GM19239 (cell line): ENCODE results near the gene INTS11.
A peak's percentile ranks its signal among the peaks of the same experiment; 100 is the strongest.

Experiments
- DNase-seq: peaks from one replicate; pipeline ENCODE4 v3.0.0; 2011; ENCODE audit warnings: low spot score; ENCODE audit not compliant: insufficient read length
- FAIRE-seq: peaks from 2 replicates; lab custom pipeline; 2011; peaks lifted over from hg19 to GRCh38; lab: Jason Lieb, UNC

INTS11 gene

GRCh38 chr1:1291548-1292441, 32.7 kb downstream of the INTS11 start:
- DNase-seq: peak; percentile 98
- peak; percentile 78 for FAIRE-seq

GRCh38 chr1:1291023-1291528, 33.4 kb downstream of the INTS11 start:
- DNase-seq (no peak), FAIRE-seq (no peak)

GRCh38 chr1:1290238-1290731, 34.2 kb downstream of the INTS11 start:
- FAIRE-seq (no peak), DNase-seq (peak; percentile 93)

GRCh38 chr1:1287288-1288110, 37.0 kb downstream of the INTS11 start:
- DNase-seq (no peak), FAIRE-seq (no peak)

- no peak for FAIRE-seq
- DNase-seq: no peak
Observed at GRCh38 chr1:1286313-1287261, 37.9 kb downstream of the INTS11 start.

- DNase-seq (no peak), FAIRE-seq (no peak)
Observed at GRCh38 chr1:1285611-1286311, 38.7 kb downstream of the INTS11 start.

GRCh38 chr1:1285102-1285571, 39.3 kb downstream of the INTS11 start:
- no peak for FAIRE-seq

GRCh38 chr1:1284221-1285101, 40.0 kb downstream of the INTS11 start:
- no peak for FAIRE-seq
- no peak for DNase-seq

More at GRCh38 chr1:1285102-1285571, 39.3 kb downstream of the INTS11 start:
- DNase-seq: no peak

- FAIRE-seq (peak; percentile 35), DNase-seq (no peak)
Observed at GRCh38 chr1:1283821-1284220, 40.6 kb downstream of the INTS11 start.

GRCh38 chr1:1282998-1283397, 41.5 kb downstream of the INTS11 start:
- no peak for DNase-seq
- FAIRE-seq: no peak

- FAIRE-seq: no peak
Observed at GRCh38 chr1:1281533-1282321, 42.7 kb downstream of the INTS11 start.

GRCh38 chr1:1280782-1281481, 43.5 kb downstream of the INTS11 start:
- FAIRE-seq (no peak), DNase-seq (no peak)

More at GRCh38 chr1:1281533-1282321, 42.7 kb downstream of the INTS11 start:
- DNase-seq: no peak

- DNase-seq (no peak), FAIRE-seq (no peak)
Observed at GRCh38 chr1:1279028-1279427, 45.4 kb downstream of the INTS11 start.

- DNase-seq: no peak
- FAIRE-seq: no peak
Observed at GRCh38 chr1:1278620-1279019, 45.8 kb downstream of the INTS11 start.

GRCh38 chr1:1275836-1276235, 48.6 kb downstream of the INTS11 start:
- FAIRE-seq: no peak
- no peak for DNase-seq

GRCh38 chr1:1274931-1275431, 49.5 kb downstream of the INTS11 start:
- no peak for FAIRE-seq
- DNase-seq: no peak
